GM12801 (cell line): ENCODE results near the gene UTP14C.

ENCODE experiments used
- TF ChIP-seq, protein P1 (sequence below): IDR thresholded peaks from one replicate; pipeline ENCODE4 v1.5.1; 2011; ENCODE audit warnings: control low read depth; ENCODE audit not compliant: insufficient read length; ENCODE audit errors: extremely low read depth

UTP14C gene

DNA sequence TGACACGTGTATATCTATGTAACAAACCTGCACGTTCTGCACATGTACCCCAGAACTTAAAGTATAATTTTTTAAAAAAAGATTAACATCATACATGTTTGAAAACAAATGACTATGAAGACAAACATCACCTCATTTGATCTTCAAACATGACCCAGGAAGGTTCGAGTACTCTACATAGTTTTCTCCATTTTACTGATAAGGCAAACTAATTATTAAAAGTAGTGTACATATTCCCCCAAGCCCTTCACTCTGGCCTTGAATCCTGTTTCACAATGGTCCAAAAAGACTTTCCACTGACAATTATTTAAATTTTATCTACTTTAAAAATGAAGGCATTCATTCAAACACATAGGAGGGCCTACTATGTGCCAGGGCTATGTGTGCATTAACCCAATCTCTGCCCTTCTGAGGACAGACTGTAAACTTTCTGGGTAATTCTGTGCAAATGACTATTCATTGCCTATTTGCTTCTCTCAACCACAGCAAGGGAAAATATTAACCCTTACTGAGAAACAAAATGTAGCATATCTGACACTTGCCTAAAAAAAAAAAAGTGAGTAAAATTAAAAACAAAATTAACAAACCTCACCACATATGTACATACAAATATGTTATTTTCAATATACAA is 35.4 kb upstream of the UTP14C start:
- TF ChIP-seq, protein P1, sequence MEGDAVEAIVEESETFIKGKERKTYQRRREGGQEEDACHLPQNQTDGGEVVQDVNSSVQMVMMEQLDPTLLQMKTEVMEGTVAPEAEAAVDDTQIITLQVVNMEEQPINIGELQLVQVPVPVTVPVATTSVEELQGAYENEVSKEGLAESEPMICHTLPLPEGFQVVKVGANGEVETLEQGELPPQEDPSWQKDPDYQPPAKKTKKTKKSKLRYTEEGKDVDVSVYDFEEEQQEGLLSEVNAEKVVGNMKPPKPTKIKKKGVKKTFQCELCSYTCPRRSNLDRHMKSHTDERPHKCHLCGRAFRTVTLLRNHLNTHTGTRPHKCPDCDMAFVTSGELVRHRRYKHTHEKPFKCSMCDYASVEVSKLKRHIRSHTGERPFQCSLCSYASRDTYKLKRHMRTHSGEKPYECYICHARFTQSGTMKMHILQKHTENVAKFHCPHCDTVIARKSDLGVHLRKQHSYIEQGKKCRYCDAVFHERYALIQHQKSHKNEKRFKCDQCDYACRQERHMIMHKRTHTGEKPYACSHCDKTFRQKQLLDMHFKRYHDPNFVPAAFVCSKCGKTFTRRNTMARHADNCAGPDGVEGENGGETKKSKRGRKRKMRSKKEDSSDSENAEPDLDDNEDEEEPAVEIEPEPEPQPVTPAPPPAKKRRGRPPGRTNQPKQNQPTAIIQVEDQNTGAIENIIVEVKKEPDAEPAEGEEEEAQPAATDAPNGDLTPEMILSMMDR, result no peak

DNA sequence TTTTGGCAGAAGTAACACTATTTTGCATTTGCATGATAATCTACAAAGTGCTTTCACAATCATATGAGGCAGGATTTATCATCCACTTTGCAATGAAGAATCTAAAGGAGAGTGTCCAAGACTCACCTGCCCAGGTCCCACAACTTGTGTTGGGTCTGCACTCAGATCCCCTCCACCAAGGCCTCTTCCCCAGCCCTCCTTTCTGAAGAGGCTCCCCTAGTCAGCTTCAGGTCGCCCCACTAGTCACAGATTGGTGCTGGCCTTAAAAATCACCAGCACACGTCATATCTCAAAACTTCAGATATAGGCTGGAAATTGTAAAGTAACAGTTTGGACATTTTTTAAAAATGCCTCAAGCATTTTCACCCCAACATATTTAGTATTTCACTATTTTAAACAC is 30.8 kb upstream of the UTP14C start:
- TF ChIP-seq, protein P1, result no peak

DNA sequence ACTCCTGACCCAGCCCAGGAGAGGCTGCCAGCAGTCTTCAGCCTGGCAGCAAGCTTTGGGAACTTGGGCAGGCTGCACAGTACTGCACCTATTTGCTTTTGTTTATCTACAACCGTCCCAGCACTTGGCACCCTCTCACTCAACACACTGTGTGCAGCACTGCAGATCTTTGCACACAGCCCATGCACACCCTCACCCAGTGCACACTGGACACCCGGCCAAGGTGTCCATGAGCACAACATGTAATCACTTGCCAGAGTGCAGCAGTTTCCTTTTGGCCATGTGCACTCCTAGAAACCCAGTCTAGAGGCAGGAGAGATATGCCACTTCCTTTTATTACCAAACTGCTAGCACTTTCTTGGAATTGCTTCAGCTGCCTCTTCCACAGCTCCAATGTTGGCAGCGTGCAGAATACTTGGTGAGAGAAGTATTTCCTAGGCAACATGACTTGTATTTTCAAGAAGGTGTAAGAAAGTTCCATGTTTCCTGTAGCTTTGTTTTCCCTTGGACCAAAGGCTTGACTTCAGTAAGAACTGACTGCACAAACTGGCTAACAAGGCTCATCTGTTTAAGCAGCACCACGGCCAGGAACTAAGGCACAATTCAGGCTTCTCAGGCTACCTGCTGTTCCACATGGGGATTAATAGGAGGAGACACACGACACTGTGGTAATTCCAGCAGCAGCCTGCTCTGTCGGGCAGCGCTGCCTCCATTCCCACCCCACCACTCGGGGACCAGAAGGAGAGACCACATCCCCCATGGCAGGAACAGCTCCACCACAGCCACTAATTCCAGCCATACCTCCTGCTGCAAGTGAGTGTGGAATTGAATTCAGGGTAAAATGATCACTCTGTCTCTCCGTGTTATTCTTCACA is 28.6 kb upstream of the UTP14C start:
- TF ChIP-seq, protein P1, result no peak

DNA sequence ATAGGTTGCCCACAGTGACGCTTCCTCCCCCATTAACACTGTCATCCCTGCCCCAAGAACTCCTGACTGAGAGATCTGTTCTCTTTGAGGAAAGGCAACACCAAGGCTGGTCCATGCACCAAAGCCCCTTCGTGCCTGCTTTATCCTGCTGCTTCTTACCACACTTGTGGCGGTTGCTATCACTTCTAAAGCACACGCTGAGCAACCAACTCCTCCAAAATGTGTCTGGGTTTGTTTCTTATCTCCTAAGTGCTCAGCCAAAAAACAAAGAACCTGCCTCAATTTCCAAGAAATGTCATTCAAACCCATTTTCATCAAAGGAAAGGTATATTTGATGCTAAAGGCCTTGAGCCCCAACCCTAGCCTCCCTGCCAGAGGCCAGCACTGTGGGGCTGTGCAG is 27.9 kb upstream of the UTP14C start:
- TF ChIP-seq, protein P1, result no peak

DNA sequence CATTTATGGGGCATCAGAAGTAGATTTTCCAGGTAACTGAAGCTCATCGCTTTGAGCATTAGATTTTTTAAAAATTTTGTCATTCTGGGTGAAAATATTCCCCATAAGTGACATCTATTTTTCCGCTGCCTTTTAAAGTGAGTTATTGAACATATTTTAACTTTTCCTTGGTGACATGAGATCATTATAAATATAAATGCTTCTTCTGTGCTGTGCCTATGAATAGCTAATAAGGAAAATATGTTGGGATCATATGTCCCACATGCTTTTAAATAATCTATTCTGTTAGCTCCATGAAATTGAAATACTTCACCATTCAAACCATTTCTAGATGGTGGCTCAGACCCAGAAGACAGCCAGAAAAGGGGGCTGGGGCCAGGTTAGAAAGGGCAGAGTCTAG is 27.3 kb upstream of the UTP14C start:
- TF ChIP-seq, protein P1, result no peak

DNA sequence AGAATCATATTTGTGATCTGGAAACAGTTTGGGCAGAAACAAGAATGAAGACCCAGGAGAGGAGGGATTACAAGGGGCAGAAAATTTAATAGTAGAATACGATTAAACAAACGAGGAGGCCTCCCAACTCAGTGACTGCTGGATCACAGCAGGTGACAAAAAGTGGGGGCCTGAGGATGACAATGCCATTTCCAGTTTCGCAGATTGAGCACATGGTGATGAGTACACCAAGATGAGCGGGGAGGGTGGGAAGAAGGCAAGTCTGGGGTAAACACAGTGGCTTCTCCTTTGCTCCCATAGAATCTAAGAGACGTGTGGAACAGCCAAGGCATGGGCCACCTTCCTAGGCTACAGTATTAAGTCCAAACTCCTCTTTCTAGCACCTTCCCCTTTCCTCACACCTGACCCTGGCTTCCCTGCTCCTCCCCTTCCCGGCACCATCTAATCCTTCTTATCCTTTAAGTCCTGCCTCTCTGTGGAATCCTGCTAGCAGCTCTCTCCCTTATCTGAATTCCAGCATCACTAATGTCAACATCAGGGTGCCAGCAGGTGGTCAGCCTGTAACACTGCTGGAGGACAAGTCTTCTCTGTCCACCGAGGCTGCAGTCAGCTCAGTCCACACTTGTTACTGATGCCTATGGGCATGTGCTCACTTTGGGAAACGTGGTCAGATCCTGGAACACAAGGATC is 26.7 kb upstream of the UTP14C start:
- TF ChIP-seq, protein P1, result no peak
